Liver (tissue), 3 donors: ENCODE measurements around the gene MAT2A.

Experiments used
- EGR1 ChIP-seq, 2 donors: IDR thresholded peaks; 2 replicates each; pipeline ENCODE4 v1.6.1; 2016 to 2018; ENCODE audit warnings: antibody characterized with exemption in 2 of 2, low read depth in 2 of 2
- FOXA1 ChIP-seq: IDR thresholded peaks from 2 replicates; pipeline ENCODE4 v1.6.1; 2016; ENCODE audit warnings: antibody characterized with exemption
- JUND ChIP-seq, 2 donors: IDR thresholded peaks; 2 replicates each; pipeline ENCODE4 v1.6.1; 2016; ENCODE audit warnings: antibody characterized with exemption in 2 of 2
- TAF1 ChIP-seq: conservative IDR thresholded peaks from 2 replicates; pipeline ENCODE4 v1.6.1; 2016; ENCODE audit warnings: antibody characterized with exemption, mild to moderate bottlenecking
- TF ChIP-seq, protein P1 (sequence below): IDR thresholded peaks from 2 replicates; pipeline ENCODE4 v1.6.1; 2016; ENCODE audit warnings: antibody characterized with exemption
- TF ChIP-seq, protein P2 (sequence below): IDR thresholded peaks from 2 replicates; pipeline ENCODE4 v1.6.1; 2016; ENCODE audit warnings: antibody characterized with exemption, mild to moderate bottlenecking
- TF ChIP-seq, protein P3 (sequence below): fragments of 150-350 bp; IDR thresholded peaks from 2 replicates; pipeline ENCODE4 v1.5.1; 2017; ENCODE audit warnings: improper control_type of control experiment, low read depth, low read length; ENCODE audit not compliant: missing input control
- donor health status: healthy.
- donor health status: healthy.

DNA sequence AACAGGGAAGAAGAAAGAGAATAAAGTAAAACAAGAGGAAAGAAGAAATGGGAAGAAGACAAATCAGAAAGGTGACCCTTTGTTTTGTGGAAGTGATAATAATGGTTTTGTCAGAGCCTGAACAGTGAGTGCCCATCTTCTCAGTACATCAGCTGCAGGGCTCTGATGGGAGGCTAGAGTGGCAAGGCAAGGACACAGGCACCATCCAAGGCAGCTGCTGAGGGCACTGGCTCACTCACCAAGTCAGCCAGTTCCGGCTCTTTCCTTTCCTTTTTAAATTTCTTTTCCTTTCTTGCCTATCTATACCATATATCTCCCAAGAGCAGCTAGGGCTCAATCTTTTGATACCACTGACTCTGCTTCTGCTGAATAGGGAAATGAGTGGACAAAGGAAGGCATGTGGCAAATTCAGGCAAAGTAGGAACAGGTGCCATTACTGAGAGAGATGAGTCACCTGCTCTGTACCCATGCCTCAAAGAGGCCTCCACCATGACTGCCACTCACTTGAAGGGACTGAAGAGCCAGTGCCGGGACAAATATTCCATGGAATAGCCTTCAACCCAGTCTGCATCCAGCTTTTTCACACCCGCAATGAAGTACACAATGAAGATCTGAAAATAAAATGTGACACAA, 16.1 kb downstream of the MAT2A start:
- TF ChIP-seq, protein P1, sequence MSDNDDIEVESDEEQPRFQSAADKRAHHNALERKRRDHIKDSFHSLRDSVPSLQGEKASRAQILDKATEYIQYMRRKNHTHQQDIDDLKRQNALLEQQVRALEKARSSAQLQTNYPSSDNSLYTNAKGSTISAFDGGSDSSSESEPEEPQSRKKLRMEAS, result no peak
- TF ChIP-seq, protein P2, sequence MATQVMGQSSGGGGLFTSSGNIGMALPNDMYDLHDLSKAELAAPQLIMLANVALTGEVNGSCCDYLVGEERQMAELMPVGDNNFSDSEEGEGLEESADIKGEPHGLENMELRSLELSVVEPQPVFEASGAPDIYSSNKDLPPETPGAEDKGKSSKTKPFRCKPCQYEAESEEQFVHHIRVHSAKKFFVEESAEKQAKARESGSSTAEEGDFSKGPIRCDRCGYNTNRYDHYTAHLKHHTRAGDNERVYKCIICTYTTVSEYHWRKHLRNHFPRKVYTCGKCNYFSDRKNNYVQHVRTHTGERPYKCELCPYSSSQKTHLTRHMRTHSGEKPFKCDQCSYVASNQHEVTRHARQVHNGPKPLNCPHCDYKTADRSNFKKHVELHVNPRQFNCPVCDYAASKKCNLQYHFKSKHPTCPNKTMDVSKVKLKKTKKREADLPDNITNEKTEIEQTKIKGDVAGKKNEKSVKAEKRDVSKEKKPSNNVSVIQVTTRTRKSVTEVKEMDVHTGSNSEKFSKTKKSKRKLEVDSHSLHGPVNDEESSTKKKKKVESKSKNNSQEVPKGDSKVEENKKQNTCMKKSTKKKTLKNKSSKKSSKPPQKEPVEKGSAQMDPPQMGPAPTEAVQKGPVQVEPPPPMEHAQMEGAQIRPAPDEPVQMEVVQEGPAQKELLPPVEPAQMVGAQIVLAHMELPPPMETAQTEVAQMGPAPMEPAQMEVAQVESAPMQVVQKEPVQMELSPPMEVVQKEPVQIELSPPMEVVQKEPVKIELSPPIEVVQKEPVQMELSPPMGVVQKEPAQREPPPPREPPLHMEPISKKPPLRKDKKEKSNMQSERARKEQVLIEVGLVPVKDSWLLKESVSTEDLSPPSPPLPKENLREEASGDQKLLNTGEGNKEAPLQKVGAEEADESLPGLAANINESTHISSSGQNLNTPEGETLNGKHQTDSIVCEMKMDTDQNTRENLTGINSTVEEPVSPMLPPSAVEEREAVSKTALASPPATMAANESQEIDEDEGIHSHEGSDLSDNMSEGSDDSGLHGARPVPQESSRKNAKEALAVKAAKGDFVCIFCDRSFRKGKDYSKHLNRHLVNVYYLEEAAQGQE, result no peak
- TF ChIP-seq, protein P3, sequence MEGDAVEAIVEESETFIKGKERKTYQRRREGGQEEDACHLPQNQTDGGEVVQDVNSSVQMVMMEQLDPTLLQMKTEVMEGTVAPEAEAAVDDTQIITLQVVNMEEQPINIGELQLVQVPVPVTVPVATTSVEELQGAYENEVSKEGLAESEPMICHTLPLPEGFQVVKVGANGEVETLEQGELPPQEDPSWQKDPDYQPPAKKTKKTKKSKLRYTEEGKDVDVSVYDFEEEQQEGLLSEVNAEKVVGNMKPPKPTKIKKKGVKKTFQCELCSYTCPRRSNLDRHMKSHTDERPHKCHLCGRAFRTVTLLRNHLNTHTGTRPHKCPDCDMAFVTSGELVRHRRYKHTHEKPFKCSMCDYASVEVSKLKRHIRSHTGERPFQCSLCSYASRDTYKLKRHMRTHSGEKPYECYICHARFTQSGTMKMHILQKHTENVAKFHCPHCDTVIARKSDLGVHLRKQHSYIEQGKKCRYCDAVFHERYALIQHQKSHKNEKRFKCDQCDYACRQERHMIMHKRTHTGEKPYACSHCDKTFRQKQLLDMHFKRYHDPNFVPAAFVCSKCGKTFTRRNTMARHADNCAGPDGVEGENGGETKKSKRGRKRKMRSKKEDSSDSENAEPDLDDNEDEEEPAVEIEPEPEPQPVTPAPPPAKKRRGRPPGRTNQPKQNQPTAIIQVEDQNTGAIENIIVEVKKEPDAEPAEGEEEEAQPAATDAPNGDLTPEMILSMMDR, result no peak
- TF ChIP-seq EGR1 (IDR thresholded peaks at IDR 0.05; ENCODE audit: low read depth in 2 of 2), result no peak
- TF ChIP-seq FOXA1, result no peak
- no peak for TF ChIP-seq JUND (IDR thresholded peaks at IDR 0.05)
- TF ChIP-seq TAF1, result no peak
